Measurements from ENCODE around the gene DENND1C.
A peak's percentile ranks its signal among the peaks of the same experiment; 100 is the strongest.

DENND1C gene

DNA sequence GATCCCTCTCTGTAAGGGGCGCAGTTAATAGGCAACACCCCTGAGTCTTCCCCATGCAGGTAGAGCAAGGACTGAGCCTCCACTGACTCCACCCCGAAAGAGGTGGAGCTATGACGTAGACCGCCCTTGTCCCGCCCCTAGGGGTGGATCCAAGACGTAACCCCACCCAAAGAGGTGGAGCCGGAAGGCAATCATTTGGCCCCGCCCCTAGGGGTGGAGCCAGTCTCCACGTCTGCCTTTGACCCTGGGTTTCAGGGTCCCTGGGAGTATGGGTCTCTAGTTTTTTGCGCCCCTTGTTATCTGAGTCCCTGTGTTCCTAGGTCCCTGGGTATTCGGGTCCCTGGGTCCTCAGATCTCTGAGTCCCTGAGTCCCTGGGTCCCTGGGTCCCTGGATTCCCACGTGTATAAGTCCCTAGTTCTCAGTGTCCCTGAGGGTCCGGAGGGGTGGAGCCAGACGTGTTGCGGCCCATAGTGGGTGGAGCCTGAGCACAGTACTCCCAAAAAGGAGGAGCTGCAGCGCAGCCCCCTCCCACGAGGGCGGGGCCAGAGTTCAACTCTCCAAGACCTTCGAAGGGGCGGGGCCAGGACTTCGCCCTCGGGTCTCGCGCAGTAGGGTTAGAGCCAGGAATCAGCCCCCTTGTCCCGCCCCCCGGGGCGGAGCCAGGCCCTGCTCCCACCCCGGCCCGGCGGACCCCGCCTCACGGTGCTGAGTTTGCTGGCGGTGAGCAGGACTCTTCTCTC is 5.3 kb downstream of the DENND1C start:
- no peaks in the 10 kb centered on the region for H3K36me3 ChIP-seq (ENCODE audit: control insufficient read depth in 2 of 2, insufficient read depth in 2 of 2, low read length in 2 of 2)
- H3K4me1 ChIP-seq (ENCODE audit: control insufficient read depth, insufficient read depth, low read length), result peaks cover 13% of the 10 kb centered on the region
- peaks cover 24 to 28% of the 10 kb centered on the region in 2 donors for H3K27me3 ChIP-seq (ENCODE audit: control insufficient read depth in 1 of 2, insufficient read depth in 2 of 2, low read length in 2 of 2)
- no peak overlapping the region for H3K9ac ChIP-seq (ENCODE audit: low read length in 2 of 2)
- no peaks in the 10 kb centered on the region for H3K9me3 ChIP-seq (ENCODE audit: control insufficient read depth in 2 of 2, low read length in 2 of 2)
- peak overlapping the region in 1 of 2 donors; percentile 40 for H3K4me3 ChIP-seq (ENCODE audit: low read length in 2 of 2)
- H3K27ac ChIP-seq (ENCODE audit: low read length), result no peak overlapping the region

DNA sequence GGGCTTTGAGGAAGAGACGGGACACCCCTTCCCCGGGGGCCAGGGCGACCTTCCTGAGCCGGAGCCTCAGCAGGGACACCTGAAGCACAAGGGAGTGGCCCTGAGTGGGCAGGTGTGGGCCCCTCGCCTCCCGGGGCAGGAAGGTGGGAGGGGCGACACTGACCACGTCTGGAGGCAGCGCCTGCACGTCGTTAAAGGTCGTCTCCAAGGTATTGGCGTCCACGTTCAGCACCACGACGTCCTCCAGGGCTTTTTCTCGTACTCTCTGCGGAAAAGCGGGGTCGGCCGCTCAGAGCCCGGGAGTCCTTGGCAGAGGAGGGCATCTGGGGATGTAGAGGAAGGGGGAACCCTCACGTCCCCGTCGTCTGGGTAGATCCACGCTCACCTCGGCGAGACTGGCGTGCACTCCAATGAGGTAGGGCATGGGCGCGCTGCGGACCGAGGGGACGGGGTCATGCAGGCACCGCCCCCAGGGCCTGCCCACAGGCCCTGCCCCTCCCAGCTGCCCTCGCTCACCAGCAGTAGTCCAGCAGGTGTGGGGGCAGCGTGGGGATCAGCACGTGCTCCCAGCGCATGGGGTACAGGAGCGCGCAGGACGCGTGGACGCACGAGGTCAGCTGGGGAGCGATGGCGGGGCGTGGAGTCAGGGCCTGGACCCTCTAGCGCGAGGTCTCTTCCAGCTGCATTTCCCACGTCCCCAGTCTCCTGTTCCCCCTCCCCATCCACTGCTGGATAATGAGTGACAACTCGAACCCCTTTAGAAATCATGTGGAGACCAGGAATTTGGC is 6.1 kb downstream of the DENND1C start:
- Histone ChIP-seq H3K4me1 (ENCODE audit: control insufficient read depth, insufficient read depth, low read length) (peaks cover 13% of the 10 kb centered on the region), H3K27me3 (ENCODE audit: control insufficient read depth in 1 of 2, insufficient read depth in 2 of 2, low read length in 2 of 2) (peaks cover 24 to 28% of the 10 kb centered on the region in 2 donors), H3K4me3 (ENCODE audit: low read length in 2 of 2) (peak overlapping the region in 1 of 2 donors; percentile 40), H3K36me3 (ENCODE audit: control insufficient read depth in 2 of 2, insufficient read depth in 2 of 2, low read length in 2 of 2) (no peaks in the 10 kb centered on the region), H3K9me3 (ENCODE audit: control insufficient read depth in 2 of 2, low read length in 2 of 2) (no peaks in the 10 kb centered on the region), H3K27ac (ENCODE audit: low read length) (no peak overlapping the region), H3K9ac (ENCODE audit: low read length in 2 of 2) (no peak overlapping the region)

- Histone ChIP-seq H3K9me3 (ENCODE audit: control insufficient read depth in 2 of 2, low read length in 2 of 2) (no peaks in the 10 kb centered on the region), H3K27ac (ENCODE audit: low read length) (no peak overlapping the region), H3K4me1 (ENCODE audit: control insufficient read depth, insufficient read depth, low read length) (peaks cover 13% of the 10 kb centered on the region), H3K27me3 (ENCODE audit: control insufficient read depth in 1 of 2, insufficient read depth in 2 of 2, low read length in 2 of 2) (peaks cover 21 to 24% of the 10 kb centered on the region in 2 donors), H3K36me3 (ENCODE audit: control insufficient read depth in 2 of 2, insufficient read depth in 2 of 2, low read length in 2 of 2) (no peaks in the 10 kb centered on the region), H3K4me3 (ENCODE audit: low read length in 2 of 2) (no peak overlapping the region), H3K9ac (ENCODE audit: low read length in 2 of 2) (no peak overlapping the region)
Measured at GRCh38 chr19:6473647-6474046, 7.9 kb downstream of the DENND1C start.

DNA sequence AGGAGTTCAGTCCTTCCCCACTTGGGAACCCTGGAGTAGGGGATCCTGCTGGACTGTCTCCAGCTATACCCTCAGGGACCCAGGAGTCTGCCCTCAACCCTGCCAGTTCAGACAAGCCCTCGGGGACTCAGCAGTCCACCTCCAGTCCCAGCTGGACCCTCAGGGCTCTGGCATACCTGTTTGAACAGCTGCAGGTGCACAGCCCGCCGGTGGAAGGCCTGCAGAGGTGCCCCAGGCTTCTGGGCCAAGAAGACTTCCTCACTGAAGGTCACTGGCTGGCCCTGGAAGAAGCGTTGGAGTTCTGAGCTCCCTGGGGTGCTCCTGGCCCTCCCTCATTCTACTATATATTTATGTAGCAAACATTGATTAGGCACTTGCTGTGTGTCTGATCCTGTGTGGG is 8.9 kb downstream of the DENND1C start:
- peaks cover 13% of the 10 kb centered on the region for H3K4me1 ChIP-seq (ENCODE audit: control insufficient read depth, insufficient read depth, low read length)
- H3K27ac ChIP-seq (ENCODE audit: low read length), result no peak overlapping the region
- no peaks in the 10 kb centered on the region for H3K36me3 ChIP-seq (ENCODE audit: control insufficient read depth in 2 of 2, insufficient read depth in 2 of 2, low read length in 2 of 2)
- no peak overlapping the region for H3K9ac ChIP-seq (ENCODE audit: low read length in 2 of 2)
- H3K4me3 ChIP-seq (ENCODE audit: low read length in 2 of 2), result no peak overlapping the region
- peaks cover 21 to 24% of the 10 kb centered on the region in 2 donors for H3K27me3 ChIP-seq (ENCODE audit: control insufficient read depth in 1 of 2, insufficient read depth in 2 of 2, low read length in 2 of 2)
- H3K9me3 ChIP-seq (ENCODE audit: control insufficient read depth in 2 of 2, low read length in 2 of 2), result no peaks in the 10 kb centered on the region

DNA sequence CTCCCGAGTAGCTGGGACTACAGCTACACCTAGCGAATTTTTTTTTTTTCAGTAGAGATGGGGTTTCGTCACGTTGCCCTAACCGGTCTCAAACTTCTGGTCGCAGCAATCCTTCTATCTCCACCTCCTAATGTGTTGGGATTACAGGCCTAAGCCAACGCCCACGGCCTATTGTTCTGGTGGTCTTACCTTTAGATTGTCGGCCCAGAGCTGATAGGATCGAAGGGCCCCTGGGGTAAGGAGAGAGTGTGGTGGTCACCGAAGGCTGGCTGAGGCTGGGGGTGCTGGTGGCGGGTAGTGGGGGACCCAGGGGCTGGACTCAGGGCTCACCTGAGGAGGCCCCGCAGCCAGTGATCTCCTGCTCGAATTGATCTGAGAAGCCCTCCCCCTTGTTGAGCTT is 10.5 kb downstream of the DENND1C start:
- Histone ChIP-seq H3K27ac (ENCODE audit: low read length) (no peak overlapping the region), H3K9me3 (ENCODE audit: control insufficient read depth in 2 of 2, low read length in 2 of 2) (no peaks in the 10 kb centered on the region), H3K4me1 (ENCODE audit: control insufficient read depth, insufficient read depth, low read length) (peaks cover 8% of the 10 kb centered on the region), H3K27me3 (ENCODE audit: control insufficient read depth in 1 of 2, insufficient read depth in 2 of 2, low read length in 2 of 2) (peaks cover 11 to 12% of the 10 kb centered on the region in 2 donors), H3K9ac (ENCODE audit: low read length in 2 of 2) (no peak overlapping the region), H3K36me3 (ENCODE audit: control insufficient read depth in 2 of 2, insufficient read depth in 2 of 2, low read length in 2 of 2) (no peaks in the 10 kb centered on the region), H3K4me3 (ENCODE audit: low read length in 2 of 2) (no peak overlapping the region)

DNA sequence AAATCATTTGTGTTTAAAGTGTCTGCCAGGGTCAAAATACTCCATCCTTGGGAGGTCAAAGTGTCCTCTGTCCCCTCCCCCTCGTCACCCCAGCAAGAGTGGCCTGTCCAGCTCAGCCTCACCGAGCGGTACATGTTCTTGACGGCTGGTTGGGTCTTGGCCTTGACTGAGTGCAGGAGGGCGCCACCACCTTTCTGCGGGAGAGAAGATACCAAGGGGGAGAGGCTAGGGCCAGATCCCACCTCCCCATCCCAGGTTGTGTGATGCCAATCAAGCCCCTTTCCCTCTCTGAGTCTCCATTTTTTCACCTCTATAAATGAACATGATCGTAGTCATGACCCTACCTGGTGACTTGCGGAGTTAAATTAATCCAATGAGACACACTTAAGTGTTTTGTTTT is 11.4 kb downstream of the DENND1C start:
- H3K27ac ChIP-seq (ENCODE audit: low read length), result no peak overlapping the region
- no peaks in the 10 kb centered on the region for H3K4me1 ChIP-seq (ENCODE audit: control insufficient read depth, insufficient read depth, low read length)
- no peaks in the 10 kb centered on the region for H3K9me3 ChIP-seq (ENCODE audit: control insufficient read depth in 2 of 2, low read length in 2 of 2)
- H3K27me3 ChIP-seq (ENCODE audit: control insufficient read depth in 1 of 2, insufficient read depth in 2 of 2, low read length in 2 of 2), result peaks cover 4 to 5% of the 10 kb centered on the region in 2 donors
- no peak overlapping the region for H3K4me3 ChIP-seq (ENCODE audit: low read length in 2 of 2)
- no peaks in the 10 kb centered on the region for H3K36me3 ChIP-seq (ENCODE audit: control insufficient read depth in 2 of 2, insufficient read depth in 2 of 2, low read length in 2 of 2)
- H3K9ac ChIP-seq (ENCODE audit: low read length in 2 of 2), result no peak overlapping the region

DNA sequence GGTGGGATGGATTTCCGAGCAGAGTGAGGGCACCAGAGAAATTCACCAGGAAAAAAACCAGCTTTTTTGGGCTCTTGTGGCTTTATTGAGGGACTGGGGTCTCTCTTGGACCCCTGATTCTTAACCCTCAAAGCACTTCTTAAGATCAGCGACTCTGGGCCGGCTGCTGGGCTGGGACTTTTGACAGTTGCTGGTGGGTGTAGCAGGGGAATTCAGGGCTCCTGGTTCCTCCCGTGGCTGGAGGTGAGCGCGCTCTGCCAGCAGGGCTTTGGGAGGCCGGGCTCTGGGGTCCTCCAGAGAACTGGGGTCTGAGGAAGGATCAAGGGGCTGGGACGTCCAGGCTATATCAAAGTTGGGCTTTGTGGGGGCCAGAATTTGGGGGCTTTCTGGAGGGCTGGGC is 14.2 kb downstream of the DENND1C start:
- no peaks in the 10 kb centered on the region for H3K4me1 ChIP-seq (ENCODE audit: control insufficient read depth, insufficient read depth, low read length)
- no peaks in the 10 kb centered on the region for H3K9me3 ChIP-seq (ENCODE audit: control insufficient read depth in 2 of 2, low read length in 2 of 2)
- no peak overlapping the region for H3K4me3 ChIP-seq (ENCODE audit: low read length in 2 of 2)
- peaks cover 11 to 22% of the 10 kb centered on the region in 2 donors for H3K27me3 ChIP-seq (ENCODE audit: control insufficient read depth in 1 of 2, insufficient read depth in 2 of 2, low read length in 2 of 2)
- H3K27ac ChIP-seq (ENCODE audit: low read length), result no peak overlapping the region
- H3K9ac ChIP-seq (ENCODE audit: low read length in 2 of 2), result no peak overlapping the region
- no peaks in the 10 kb centered on the region for H3K36me3 ChIP-seq (ENCODE audit: control insufficient read depth in 2 of 2, insufficient read depth in 2 of 2, low read length in 2 of 2)

- Histone ChIP-seq H3K4me3 (ENCODE audit: low read length in 2 of 2) (no peak overlapping the region), H3K9ac (ENCODE audit: low read length in 2 of 2) (no peak overlapping the region), H3K36me3 (ENCODE audit: control insufficient read depth in 2 of 2, insufficient read depth in 2 of 2, low read length in 2 of 2) (no peaks in the 10 kb centered on the region), H3K9me3 (ENCODE audit: control insufficient read depth in 2 of 2, low read length in 2 of 2) (no peaks in the 10 kb centered on the region), H3K4me1 (ENCODE audit: control insufficient read depth, insufficient read depth, low read length) (no peaks in the 10 kb centered on the region), H3K27ac (ENCODE audit: low read length) (no peak overlapping the region), H3K27me3 (ENCODE audit: control insufficient read depth in 1 of 2, insufficient read depth in 2 of 2, low read length in 2 of 2) (peaks cover 11 to 22% of the 10 kb centered on the region in 2 donors)
Measured at GRCh38 chr19:6466526-6467248, 14.9 kb downstream of the DENND1C start.

GRCh38 chr19:6465663-6466062 is 15.9 kb downstream of the DENND1C start:
- Histone ChIP-seq H3K27ac (ENCODE audit: low read length) (no peak overlapping the region), H3K9me3 (ENCODE audit: control insufficient read depth in 2 of 2, low read length in 2 of 2) (no peaks in the 10 kb centered on the region), H3K9ac (ENCODE audit: low read length in 2 of 2) (no peak overlapping the region), H3K27me3 (ENCODE audit: control insufficient read depth in 1 of 2, insufficient read depth in 2 of 2, low read length in 2 of 2) (peaks cover 11 to 22% of the 10 kb centered on the region in 2 donors), H3K4me3 (ENCODE audit: low read length in 2 of 2) (no peak overlapping the region), H3K4me1 (ENCODE audit: control insufficient read depth, insufficient read depth, low read length) (no peaks in the 10 kb centered on the region), H3K36me3 (ENCODE audit: control insufficient read depth in 2 of 2, insufficient read depth in 2 of 2, low read length in 2 of 2) (no peaks in the 10 kb centered on the region)

GRCh38 chr19:6465006-6465405 is 16.6 kb downstream of the DENND1C start:
- H3K9ac ChIP-seq (ENCODE audit: low read length in 2 of 2), result no peak overlapping the region
- H3K27me3 ChIP-seq (ENCODE audit: control insufficient read depth in 1 of 2, insufficient read depth in 2 of 2, low read length in 2 of 2), result peaks cover 11 to 22% of the 10 kb centered on the region in 2 donors
- H3K9me3 ChIP-seq (ENCODE audit: control insufficient read depth in 2 of 2, low read length in 2 of 2), result no peaks in the 10 kb centered on the region
- H3K4me3 ChIP-seq (ENCODE audit: low read length in 2 of 2), result no peak overlapping the region
- no peaks in the 10 kb centered on the region for H3K36me3 ChIP-seq (ENCODE audit: control insufficient read depth in 2 of 2, insufficient read depth in 2 of 2, low read length in 2 of 2)
- no peak overlapping the region for H3K27ac ChIP-seq (ENCODE audit: low read length)
- H3K4me1 ChIP-seq (ENCODE audit: control insufficient read depth, insufficient read depth, low read length), result no peaks in the 10 kb centered on the region

Data from stomach smooth muscle (tissue), 2 donors.